Measurements from ENCODE around the gene FBXL2.

DNA sequence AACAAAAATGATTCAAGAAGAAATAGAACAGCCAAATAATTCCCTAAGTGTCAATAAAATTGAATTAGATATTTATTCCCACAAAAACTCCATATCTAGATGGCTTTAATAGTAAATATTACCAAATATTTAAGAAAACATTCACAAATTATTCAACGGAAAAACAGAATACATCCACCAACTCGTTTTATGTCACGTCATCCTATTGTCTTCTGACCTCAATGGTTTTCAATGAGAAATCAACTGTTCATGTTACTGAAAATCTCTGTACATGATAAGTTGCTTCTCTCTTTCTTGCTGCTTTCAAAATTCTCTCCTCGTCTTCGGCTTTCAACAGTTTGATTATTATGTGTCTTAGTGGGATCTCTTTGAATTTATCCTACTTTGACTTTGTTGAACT lies 17.1 kb upstream of the FBXL2 start:
- TF ChIP-seq, protein P1, sequence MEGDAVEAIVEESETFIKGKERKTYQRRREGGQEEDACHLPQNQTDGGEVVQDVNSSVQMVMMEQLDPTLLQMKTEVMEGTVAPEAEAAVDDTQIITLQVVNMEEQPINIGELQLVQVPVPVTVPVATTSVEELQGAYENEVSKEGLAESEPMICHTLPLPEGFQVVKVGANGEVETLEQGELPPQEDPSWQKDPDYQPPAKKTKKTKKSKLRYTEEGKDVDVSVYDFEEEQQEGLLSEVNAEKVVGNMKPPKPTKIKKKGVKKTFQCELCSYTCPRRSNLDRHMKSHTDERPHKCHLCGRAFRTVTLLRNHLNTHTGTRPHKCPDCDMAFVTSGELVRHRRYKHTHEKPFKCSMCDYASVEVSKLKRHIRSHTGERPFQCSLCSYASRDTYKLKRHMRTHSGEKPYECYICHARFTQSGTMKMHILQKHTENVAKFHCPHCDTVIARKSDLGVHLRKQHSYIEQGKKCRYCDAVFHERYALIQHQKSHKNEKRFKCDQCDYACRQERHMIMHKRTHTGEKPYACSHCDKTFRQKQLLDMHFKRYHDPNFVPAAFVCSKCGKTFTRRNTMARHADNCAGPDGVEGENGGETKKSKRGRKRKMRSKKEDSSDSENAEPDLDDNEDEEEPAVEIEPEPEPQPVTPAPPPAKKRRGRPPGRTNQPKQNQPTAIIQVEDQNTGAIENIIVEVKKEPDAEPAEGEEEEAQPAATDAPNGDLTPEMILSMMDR (IDR thresholded peaks at IDR 0.05): no peak
- TF ChIP-seq POLR2AphosphoS5 (IDR thresholded peaks at IDR 0.05) (no peak), POLR2A (IDR thresholded peaks at IDR 0.05) (no peak)
